Hepatocyte (in vitro differentiated cells): ENCODE measurements around the gene FAM236D. TPM values are rescaled to one million over a fixed set of nuclear protein-coding genes. Genes with fewer than 3 reads are reported as not detected.
"Not testable (repeated sequence)": the region's sequence is repeated elsewhere in the genome, so short reads cannot be mapped to it uniquely, and the experiment has no call there.

Source experiments
- DNase-seq: peaks from one replicate; pipeline ENCODE4 v3.0.0-alpha.2; 2016; ENCODE audit warnings: low spot score
- H2AFZ ChIP-seq: fragments of 200-600 bp; sonication (generic); 2 replicates; pipeline ENCODE4 v1.6.0; 2016; ENCODE audit warnings: antibody characterized with exemption, mild to moderate bottlenecking
- H3K27ac ChIP-seq: fragments of 200-600 bp; sonication (generic); 2 replicates; pipeline ENCODE4 v1.5.1; 2016; ENCODE audit warnings: mild to moderate bottlenecking
- H3K27me3 ChIP-seq: fragments of 200-600 bp; sonication (generic); 2 replicates; pipeline ENCODE4 v1.6.1; 2016
- H3K36me3 ChIP-seq: fragments of 200-600 bp; sonication (generic); replicated peaks from 2 replicates; pipeline ENCODE4 v1.5.1; 2016; ENCODE audit warnings: low read depth; ENCODE audit not compliant: insufficient read depth
- H3K4me1 ChIP-seq: fragments of 200-600 bp; sonication (generic); 2 replicates; pipeline ENCODE4 v1.5.1; 2016; ENCODE audit warnings: mild to moderate bottlenecking, moderate library complexity; ENCODE audit not compliant: insufficient read depth
- H3K4me2 ChIP-seq: fragments of 200-600 bp; sonication (generic); 2 replicates; pipeline ENCODE4 v1.6.0; 2016
- H3K4me3 ChIP-seq: fragments of 200-600 bp; sonication (generic); 2 replicates; pipeline ENCODE4 v1.5.1; 2016; ENCODE audit warnings: mild to moderate bottlenecking
- H3K79me2 ChIP-seq: fragments of 200-600 bp; sonication (generic); 2 replicates; pipeline ENCODE4 v1.6.0; 2017; ENCODE audit warnings: mild to moderate bottlenecking
- H3K9me2 ChIP-seq: fragments of 200-600 bp; sonication (generic); replicated peaks from 2 replicates; pipeline ENCODE4 v1.6.0; 2017; ENCODE audit warnings: mild to moderate bottlenecking; ENCODE audit not compliant: insufficient read depth
- H3K9me3 ChIP-seq: fragments of 200-600 bp; sonication (generic); 2 replicates; pipeline ENCODE4 v1.5.1; 2016; ENCODE audit warnings: low read depth, mild to moderate bottlenecking
- H4K20me1 ChIP-seq: fragments of 200-600 bp; sonication (generic); 2 replicates; pipeline ENCODE4 v1.6.0; 2016; ENCODE audit warnings: mild to moderate bottlenecking; ENCODE audit not compliant: insufficient read depth, poor library complexity, severe bottlenecking
- WGBS: methylation state at CpG from one replicate; pipeline ENCODE4 v1.1.6; 2016; ENCODE audit warnings: low lambda C conversion rate; ENCODE audit errors: missing lambda C conversion rate; 5-methylcytosine and 5-hydroxymethylcytosine counted together
- polyA plus RNA-seq: library from polyadenylated mRNA; unstranded; fragments of >200 nt; fragmentation: Nextera tagmentation; extraction: Ambion mirVana; gene quantifications from 2 replicates; pipeline ENCODE4 v1.2.1, GENCODE V29; 2016
- total RNA-seq: library from RNA; depleted of rRNA; stranded (reverse); fragments of >200 nt; gene quantifications from 2 replicates; pipeline ENCODE4 v1.2.3, GENCODE V29; 2014

Gene FAM236D
- total and polyA plus RNA-seq, 2 experiments from 2014 or later, result not detected

DNA sequence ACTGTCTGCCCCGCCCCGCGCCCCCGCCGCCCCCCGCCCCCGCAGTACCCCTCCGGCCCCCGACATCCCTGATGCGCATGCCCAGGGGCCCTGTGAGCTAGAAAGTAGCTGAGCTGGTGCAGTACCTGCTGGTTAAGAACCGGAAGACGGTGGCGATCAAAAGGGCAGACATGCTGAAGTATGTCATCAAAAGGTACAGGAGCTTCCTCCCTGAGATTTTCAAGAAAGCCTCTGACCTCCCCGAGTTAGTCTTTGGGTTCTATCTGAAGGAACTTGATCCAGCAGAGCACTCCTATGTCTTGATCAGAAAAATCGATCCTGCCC, 30.6 kb downstream of the FAM236D start:
- H3K4me1 ChIP-seq, H3K27me3 ChIP-seq, H3K79me2 ChIP-seq, H3K9me3 ChIP-seq, H4K20me1 ChIP-seq, H3K27ac ChIP-seq, H3K9me2 ChIP-seq, H3K4me2 ChIP-seq, H3K4me3 ChIP-seq, H3K36me3 ChIP-seq, DNase-seq, H2AFZ ChIP-seq: not testable (repeated sequence)
- no CpG with 5 or more reads among the region's 15 CpGs for WGBS

DNA sequence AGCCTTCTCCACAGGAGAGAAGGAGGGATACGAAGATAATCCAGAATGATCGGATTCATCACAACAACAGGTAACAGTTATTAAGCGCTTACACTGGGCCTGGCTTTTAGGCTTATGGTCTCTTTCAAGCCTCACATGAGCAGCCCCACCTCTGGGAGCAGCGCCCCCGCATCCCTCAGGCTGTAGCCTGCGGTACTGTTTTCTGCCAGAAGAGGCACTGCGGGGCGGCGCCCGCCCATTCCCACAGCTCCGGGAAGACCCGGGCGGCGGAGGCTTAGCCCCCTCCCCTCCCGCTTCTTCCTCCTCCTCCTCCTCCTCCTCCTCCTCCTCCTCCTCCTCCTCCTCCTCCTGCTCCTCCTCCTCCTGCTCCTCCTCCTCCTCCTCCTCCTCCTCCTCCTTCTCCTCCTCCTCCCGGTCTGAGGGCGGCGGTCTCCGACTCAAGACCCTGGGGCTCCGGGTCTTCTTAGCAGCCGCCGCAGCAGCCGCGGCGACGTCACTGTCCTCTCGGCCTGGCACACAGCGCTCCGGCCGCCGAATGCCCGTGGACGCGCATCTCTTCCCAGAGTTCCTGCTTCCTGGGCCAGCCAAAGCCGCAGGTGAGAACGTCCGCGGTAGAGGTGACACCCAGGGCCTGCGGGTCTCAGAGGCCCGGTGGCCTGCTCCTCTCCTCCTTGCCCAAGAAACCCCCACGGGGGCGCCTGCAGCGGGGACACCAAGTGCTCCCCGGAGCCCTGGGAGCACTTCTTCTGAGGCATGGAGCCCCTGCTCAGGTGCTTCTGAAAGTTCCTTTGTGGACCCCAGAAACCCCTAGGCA, 31.1 kb downstream of the FAM236D start, which contains the start of gene DMRTC1B:
Gene DMRTC1B, plus strand, starts transcription at position 238 of the 814 bp plus-strand sequence. CDS start 68,246 bp downstream, outside the sequence.
- not testable (repeated sequence) for H3K4me1 ChIP-seq, H3K27ac ChIP-seq, H3K4me2 ChIP-seq, H2AFZ ChIP-seq, H4K20me1 ChIP-seq, H3K79me2 ChIP-seq, DNase-seq, H3K4me3 ChIP-seq, H3K36me3 ChIP-seq, H3K9me2 ChIP-seq, H3K27me3 ChIP-seq, H3K9me3 ChIP-seq
- WGBS, result no CpG with 5 or more reads among the region's 44 CpGs

GRCh38 chrX:72760454-72760853, 47.6 kb downstream of the FAM236D start:
- no CpG with 5 or more reads among the region's 9 CpGs for WGBS
- DNase-seq, result not testable (repeated sequence)

More at GRCh38 chrX:72760454-72760853, 47.6 kb downstream of the FAM236D start:
- not testable (repeated sequence) for H3K27me3 ChIP-seq, H3K9me3 ChIP-seq, H3K4me1 ChIP-seq, H3K27ac ChIP-seq, H3K4me3 ChIP-seq, H2AFZ ChIP-seq, H3K36me3 ChIP-seq, H4K20me1 ChIP-seq, H3K4me2 ChIP-seq, H3K9me2 ChIP-seq, H3K79me2 ChIP-seq

Other genes starting within 250 kb of the FAM236D start
- 26.9 and 29.4 TPM in 2 replicates for gene HDAC8, start 235.4 kb downstream of the FAM236D start, total RNA-seq
- 27.4 and 29.5 TPM in 2 replicates for gene HDAC8, start 235.4 kb downstream of the FAM236D start, polyA plus RNA-seq
- 6.3 and 6.7 TPM in 2 replicates for gene PHKA1, start 93.9 kb downstream of the FAM236D start, total RNA-seq
- 2.7 and 4.4 TPM in 2 replicates for gene PHKA1, start 93.9 kb downstream of the FAM236D start, polyA plus RNA-seq
- gene DMRTC1B, start 31.3 kb downstream of the FAM236D start, total RNA-seq, result 0.16 and 3.0 TPM in 2 replicates
- 2.4 and 3.0 TPM in 2 replicates for gene DMRTC1B, start 31.3 kb downstream of the FAM236D start, polyA plus RNA-seq
- gene FAM236B, start 25.6 kb downstream of the FAM236D start, total RNA-seq, result not detected in 2 replicates
- gene FAM236B, start 25.6 kb downstream of the FAM236D start, polyA plus RNA-seq, result not detected in 2 replicates
- not detected in 2 replicates for gene FAM236C, start 104.4 kb upstream of the FAM236D start, total RNA-seq
- gene FAM236C, start 104.4 kb upstream of the FAM236D start, polyA plus RNA-seq, result not detected in 2 replicates
- gene FAM236A, start 130.0 kb upstream of the FAM236D start, total RNA-seq, result not detected in 2 replicates
- not detected in 2 replicates for gene FAM236A, start 130.0 kb upstream of the FAM236D start, polyA plus RNA-seq
- gene DMRTC1, start 135.6 kb upstream of the FAM236D start, total RNA-seq, result not detected in 2 replicates
- 0.45 and 0.51 TPM in 2 replicates for gene DMRTC1, start 135.6 kb upstream of the FAM236D start, polyA plus RNA-seq
- gene PABPC1L2B, start 194.7 kb upstream of the FAM236D start, total RNA-seq, result not detected in 2 replicates
- not detected in 2 replicates for gene PABPC1L2B, start 194.7 kb upstream of the FAM236D start, polyA plus RNA-seq